HepG2 (cell line): ENCODE measurements around the gene ABCA2. TPM values are rescaled to one million over a fixed set of nuclear protein-coding genes. Genes with fewer than 3 reads are reported as not detected.

Experiments
- ASH2L ChIP-seq: fragments of 300-600, 200-600 bp; sonication (generic); IDR thresholded peaks from 2 replicates; pipeline ENCODE4 v1.7.0; 2017; ENCODE audit warnings: low read depth, mild to moderate bottlenecking, moderate library complexity, mixed read lengths, low read length; ENCODE audit not compliant: insufficient read length
- ATF7 ChIP-seq, 2 experiments: fragments of 450-650 bp in 1 of 2; sonication (generic) in 1 of 2; formaldehyde crosslinking in 1 of 2; IDR thresholded peaks; 2 replicates each; pipeline versions ENCODE4 v1.4.0 to v1.6.1; 2016 to 2020; ENCODE audit warnings: antibody characterized with exemption in 1 of 2, mild to moderate bottlenecking in 1 of 2, missing genetic modification reagents in 1 of 2
- FOXK1 ChIP-seq: sonication (generic); formaldehyde crosslinking; IDR thresholded peaks from 2 replicates; pipeline ENCODE4 v1.4.0; 2020; ENCODE audit warnings: low read depth, missing genetic modification reagents, borderline replicate concordance
- HDAC1 ChIP-seq: sonication (generic); formaldehyde crosslinking; IDR thresholded peaks from 2 replicates; pipeline ENCODE4 v1.5.1; 2020; ENCODE audit warnings: mild to moderate bottlenecking, missing genetic modification reagents
- HNF4G ChIP-seq, 2 experiments: sonication (generic) in 1 of 2; formaldehyde crosslinking in 1 of 2; IDR thresholded peaks; 2 replicates each; pipeline versions ENCODE4 v1.4.0 to v1.6.1; 2011 to 2020; ENCODE audit warnings: borderline replicate concordance in 2 of 2, low read depth in 2 of 2, mild to moderate bottlenecking in 2 of 2, low read length in 1 of 2, missing genetic modification reagents in 1 of 2, moderate library complexity in 1 of 2
- IKZF4 ChIP-seq: sonication (generic); formaldehyde crosslinking; IDR thresholded peaks from 2 replicates; pipeline ENCODE4 v1.5.1; 2020; ENCODE audit warnings: borderline replicate concordance, mild to moderate bottlenecking, low read depth, missing genetic modification reagents; ENCODE audit errors: not compliant biosample characterization
- NCOA5 ChIP-seq: sonication (generic); formaldehyde crosslinking; IDR thresholded peaks from 2 replicates; pipeline ENCODE4 v1.4.0; 2020; ENCODE audit warnings: missing genetic modification reagents
- SAP130 ChIP-seq: IDR thresholded peaks from 2 replicates; pipeline ENCODE4 v1.6.1; 2016; ENCODE audit warnings: low read depth
- SP2 ChIP-seq: sonication (generic); formaldehyde crosslinking; IDR thresholded peaks from 2 replicates; pipeline ENCODE4 v1.5.1; 2020; ENCODE audit warnings: mild to moderate bottlenecking, missing genetic modification reagents
- SRSF1 ChIP-seq: fragments of 200-400 bp; formaldehyde crosslinking; optimal IDR thresholded peaks from 2 replicates; pipeline ENCODE3; 2017; ENCODE audit warnings: mild to moderate bottlenecking, low read depth, low read length, moderate library complexity
- SUZ12 ChIP-seq: fragments of 150-350 bp; IDR thresholded peaks from 2 replicates; pipeline ENCODE4 v1.6.1; 2014; ENCODE audit warnings: low read depth, low read length
- TFDP1 ChIP-seq: IDR thresholded peaks from 2 replicates; pipeline ENCODE4 v1.6.1; 2016; ENCODE audit warnings: missing compliant biosample characterization, missing genetic modification reagents, borderline replicate concordance
- XRCC5 ChIP-seq: fragments of 200-400 bp; formaldehyde crosslinking; optimal IDR thresholded peaks from 2 replicates; pipeline ENCODE3; 2017; ENCODE audit warnings: mild to moderate bottlenecking, low read length
- ZBTB20 ChIP-seq: sonication (generic); formaldehyde crosslinking; IDR thresholded peaks from 2 replicates; pipeline ENCODE4 v1.8.1; 2023; ENCODE audit warnings: missing genetic modification reagents, low read depth, mild to moderate bottlenecking, borderline replicate concordance
- ZBTB7B ChIP-seq: sonication (generic); formaldehyde crosslinking; IDR thresholded peaks from 2 replicates; pipeline ENCODE4 v1.4.0; 2020; ENCODE audit warnings: missing genetic modification reagents
- ZNF136 ChIP-seq: sonication (generic); formaldehyde crosslinking; IDR thresholded peaks from 2 replicates; pipeline ENCODE4 v1.8.1; 2022; ENCODE audit warnings: low read depth, mild to moderate bottlenecking, moderate library complexity, missing genetic modification reagents
- polyA plus RNA-seq, 8 experiments: library from polyadenylated mRNA; depleted of rRNA in 3 of 8; stranded (reverse) in 7 of 8; unstranded in 1 of 8; fragments of >200 nt; fragmentation: Illumina TruSeq in 4 of 8; extraction: Trizol in 4 of 8; gene quantifications; 2 replicates each; pipeline versions ENCODE4 v1.2.1 to v1.2.3, GENCODE V29; 2011 to 2016; ENCODE audit warnings: low read depth in 4 of 8, missing spikeins in 1 of 8, mixed read lengths in 1 of 8; ENCODE audit not compliant: insufficient read depth in 1 of 8
- total RNA-seq, 5 experiments: library from RNA; depleted of rRNA; stranded (reverse); fragments of >200 nt; fragmentation: Illumina TruSeq; extraction: Trizol; gene quantifications; 2 replicates each; pipeline ENCODE4 v1.2.3, GENCODE V29; 2016; ENCODE audit warnings: low read depth in 1 of 5
- TF ChIP-seq, protein P1 (sequence below): sonication (generic); formaldehyde crosslinking; conservative IDR thresholded peaks from 2 replicates; pipeline ENCODE4 v1.4.0; 2020; ENCODE audit warnings: missing genetic modification reagents
- TF ChIP-seq, protein P2 (sequence below): sonication (generic); formaldehyde crosslinking; IDR thresholded peaks from 2 replicates; pipeline ENCODE4 v1.4.0; 2020; ENCODE audit warnings: missing genetic modification reagents, borderline replicate concordance

The ABCA2 gene
- total and polyA plus RNA-seq, 2 of the 13 experiments (the other 11 are each of a cell fraction or from before 2014, with no cell fraction given) = 2.9 to 19.2 TPM

- TF ChIP-seq, protein P1, sequence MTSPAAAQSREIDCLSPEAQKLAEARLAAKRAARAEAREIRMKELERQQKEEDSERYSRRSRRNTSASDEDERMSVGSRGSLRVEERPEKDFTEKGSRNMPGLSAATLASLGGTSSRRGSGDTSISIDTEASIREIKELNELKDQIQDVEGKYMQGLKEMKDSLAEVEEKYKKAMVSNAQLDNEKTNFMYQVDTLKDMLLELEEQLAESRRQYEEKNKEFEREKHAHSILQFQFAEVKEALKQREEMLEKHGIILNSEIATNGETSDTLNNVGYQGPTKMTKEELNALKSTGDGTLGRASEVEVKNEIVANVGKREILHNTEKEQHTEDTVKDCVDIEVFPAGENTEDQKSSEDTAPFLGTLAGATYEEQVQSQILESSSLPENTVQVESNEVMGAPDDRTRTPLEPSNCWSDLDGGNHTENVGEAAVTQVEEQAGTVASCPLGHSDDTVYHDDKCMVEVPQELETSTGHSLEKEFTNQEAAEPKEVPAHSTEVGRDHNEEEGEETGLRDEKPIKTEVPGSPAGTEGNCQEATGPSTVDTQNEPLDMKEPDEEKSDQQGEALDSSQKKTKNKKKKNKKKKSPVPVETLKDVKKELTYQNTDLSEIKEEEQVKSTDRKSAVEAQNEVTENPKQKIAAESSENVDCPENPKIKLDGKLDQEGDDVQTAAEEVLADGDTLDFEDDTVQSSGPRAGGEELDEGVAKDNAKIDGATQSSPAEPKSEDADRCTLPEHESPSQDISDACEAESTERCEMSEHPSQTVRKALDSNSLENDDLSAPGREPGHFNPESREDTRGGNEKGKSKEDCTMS = 0 out of 2 replicates have a peak, but pooled peaks have one; percentile 79
- peak; percentile 58; the same call in 1 of the 2 replicates for TF ChIP-seq HDAC1 (CRISPR knock-in tag)
- no peak for TF ChIP-seq NCOA5 (CRISPR knock-in tag)
- no peak for TF ChIP-seq SUZ12
- TF ChIP-seq SAP130 (CRISPR knock-in tag) = peak; percentile 89
- no peak for TF ChIP-seq SRSF1
- no peak for TF ChIP-seq HNF4G (IDR thresholded peaks at IDR 0.05; ENCODE audit: borderline replicate concordance, low read depth, low read length)
- TF ChIP-seq HNF4G (CRISPR knock-in tag; IDR thresholded peaks at IDR 0.05; ENCODE audit: borderline replicate concordance, low read depth) = no peak
- no peak for TF ChIP-seq IKZF4 (CRISPR knock-in tag)
- 0 out of 2 replicates have a peak, but pooled peaks have one; percentile 59 for TF ChIP-seq ZNF136
- TF ChIP-seq SP2 (CRISPR knock-in tag) = peak; percentile 13
- TF ChIP-seq FOXK1 (CRISPR knock-in tag) = peak; percentile 66; the same call in 1 of the 2 replicates
- no peak for TF ChIP-seq ATF7 (IDR thresholded peaks at IDR 0.05)
- no peak for TF ChIP-seq ATF7 (CRISPR knock-in tag; IDR thresholded peaks at IDR 0.05)
- TF ChIP-seq ASH2L = peak; percentile 26
- TF ChIP-seq ZBTB20 = peak; percentile 73; the same call in 1 of the 2 replicates
- TF ChIP-seq, protein P2, sequence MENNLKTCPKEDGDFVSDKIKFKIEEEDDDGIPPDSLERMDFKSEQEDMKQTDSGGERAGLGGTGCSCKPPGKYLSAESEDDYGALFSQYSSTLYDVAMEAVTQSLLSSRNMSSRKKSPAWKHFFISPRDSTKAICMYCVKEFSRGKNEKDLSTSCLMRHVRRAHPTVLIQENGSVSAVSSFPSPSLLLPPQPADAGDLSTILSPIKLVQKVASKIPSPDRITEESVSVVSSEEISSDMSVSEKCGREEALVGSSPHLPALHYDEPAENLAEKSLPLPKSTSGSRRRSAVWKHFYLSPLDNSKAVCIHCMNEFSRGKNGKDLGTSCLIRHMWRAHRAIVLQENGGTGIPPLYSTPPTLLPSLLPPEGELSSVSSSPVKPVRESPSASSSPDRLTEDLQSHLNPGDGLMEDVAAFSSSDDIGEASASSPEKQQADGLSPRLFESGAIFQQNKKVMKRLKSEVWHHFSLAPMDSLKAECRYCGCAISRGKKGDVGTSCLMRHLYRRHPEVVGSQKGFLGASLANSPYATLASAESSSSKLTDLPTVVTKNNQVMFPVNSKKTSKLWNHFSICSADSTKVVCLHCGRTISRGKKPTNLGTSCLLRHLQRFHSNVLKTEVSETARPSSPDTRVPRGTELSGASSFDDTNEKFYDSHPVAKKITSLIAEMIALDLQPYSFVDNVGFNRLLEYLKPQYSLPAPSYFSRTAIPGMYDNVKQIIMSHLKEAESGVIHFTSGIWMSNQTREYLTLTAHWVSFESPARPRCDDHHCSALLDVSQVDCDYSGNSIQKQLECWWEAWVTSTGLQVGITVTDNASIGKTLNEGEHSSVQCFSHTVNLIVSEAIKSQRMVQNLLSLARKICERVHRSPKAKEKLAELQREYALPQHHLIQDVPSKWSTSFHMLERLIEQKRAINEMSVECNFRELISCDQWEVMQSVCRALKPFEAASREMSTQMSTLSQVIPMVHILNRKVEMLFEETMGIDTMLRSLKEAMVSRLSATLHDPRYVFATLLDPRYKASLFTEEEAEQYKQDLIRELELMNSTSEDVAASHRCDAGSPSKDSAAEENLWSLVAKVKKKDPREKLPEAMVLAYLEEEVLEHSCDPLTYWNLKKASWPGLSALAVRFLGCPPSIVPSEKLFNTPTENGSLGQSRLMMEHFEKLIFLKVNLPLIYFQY (CRISPR knock-in tag) = peak; percentile 55; the same call in 1 of the 2 replicates
- TF ChIP-seq XRCC5 = peak; percentile 93
- peak; percentile 19; the same call in 1 of the 2 replicates for TF ChIP-seq TFDP1
- peak; percentile 88; the same call in 1 of the 2 replicates for TF ChIP-seq ZBTB7B
Measured at GRCh38 chr9:137046088-137046787, 18.2 kb upstream of the ABCA2 start, which contains the start of gene NPDC1 (continued).
